ENCODE data around the gene SERINC2.

SERINC2 gene

GRCh38 chr1:31434101-31434871 is 21.3 kb downstream of the SERINC2 start:
- no peak for DNase-seq (ENCODE audit: low read depth in 2 of 2)

- no peak for DNase-seq (ENCODE audit: low read depth in 2 of 2)
Observed at GRCh38 chr1:31434979-31435378, 22.0 kb downstream of the SERINC2 start.

GRCh38 chr1:31435471-31436409 is 22.7 kb downstream of the SERINC2 start:
- no peak for DNase-seq (ENCODE audit: low read depth in 2 of 2)

- DNase-seq (ENCODE audit: low read depth in 2 of 2) = no peak
Observed at GRCh38 chr1:31436596-31437432, 23.8 kb downstream of the SERINC2 start.

GRCh38 chr1:31437433-31438037 is 24.5 kb downstream of the SERINC2 start:
- no peak for DNase-seq (ENCODE audit: low read depth in 2 of 2)

GRCh38 chr1:31439276-31439675 is 26.3 kb downstream of the SERINC2 start:
- DNase-seq (ENCODE audit: low read depth in 2 of 2) = no peak

- no peak for DNase-seq (ENCODE audit: low read depth in 2 of 2)
Observed at GRCh38 chr1:31441073-31441472, 28.1 kb downstream of the SERINC2 start.

GRCh38 chr1:31441558-31441957 is 28.5 kb downstream of the SERINC2 start:
- no peak for DNase-seq (ENCODE audit: low read depth in 2 of 2)

- no peak for DNase-seq (ENCODE audit: low read depth in 2 of 2)
Observed at GRCh38 chr1:31441970-31442647, 29.1 kb downstream of the SERINC2 start.

GRCh38 chr1:31442648-31442994 is 29.6 kb downstream of the SERINC2 start:
- no peak for DNase-seq (ENCODE audit: low read depth in 2 of 2)

GRCh38 chr1:31443673-31444072 is 30.7 kb downstream of the SERINC2 start:
- no peak for DNase-seq (ENCODE audit: low read depth in 2 of 2)

GRCh38 chr1:31444725-31445448 is 31.9 kb downstream of the SERINC2 start:
- DNase-seq (ENCODE audit: low read depth in 2 of 2) = no peak

GRCh38 chr1:31445951-31446350 is 32.9 kb downstream of the SERINC2 start:
- DNase-seq (ENCODE audit: low read depth in 2 of 2) = no peak

- no peak for DNase-seq (ENCODE audit: low read depth in 2 of 2)
Observed at GRCh38 chr1:31447210-31447609, 34.2 kb downstream of the SERINC2 start.

GRCh38 chr1:31453384-31454079 is 40.5 kb downstream of the SERINC2 start:
- no peak for DNase-seq (ENCODE audit: low read depth in 2 of 2)

- DNase-seq (ENCODE audit: low read depth in 2 of 2) = no peak
Observed at GRCh38 chr1:31458287-31458896, 45.4 kb downstream of the SERINC2 start.

GRCh38 chr1:31460027-31460426 is 47.0 kb downstream of the SERINC2 start:
- no peak for DNase-seq (ENCODE audit: low read depth in 2 of 2)

- DNase-seq (ENCODE audit: low read depth in 2 of 2) = no peak
Observed at GRCh38 chr1:31467005-31467674, 54.1 kb downstream of the SERINC2 start.
